ENCODE results near the gene PMFBP1. TPM values are rescaled to one million over a fixed set of nuclear protein-coding genes. Genes with fewer than 3 reads are reported as not detected.

The PMFBP1 gene
- total RNA-seq, 2 experiments from 2014 or later = 0.11 to 0.73 TPM

DNA sequence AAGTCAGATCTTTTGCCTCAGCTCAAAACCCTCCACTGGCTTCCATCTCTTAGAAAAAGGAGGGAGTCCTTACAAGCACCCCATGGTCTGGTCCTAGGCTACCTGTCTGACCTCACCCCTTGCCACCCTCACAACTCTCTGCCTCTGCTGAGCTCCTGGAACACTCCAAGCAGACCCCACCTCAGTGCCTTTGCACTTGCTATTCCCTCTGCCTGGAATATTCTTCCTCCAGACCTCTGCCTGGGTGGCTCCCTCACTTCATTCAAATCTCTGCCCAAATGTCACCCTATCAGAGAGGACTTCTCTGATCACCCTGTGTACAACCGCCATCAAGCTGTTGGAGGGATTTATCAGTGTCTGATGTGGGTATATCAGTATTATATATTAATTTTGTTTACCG, 37.4 kb downstream of the PMFBP1 start:
- CTCF ChIA-PET = no interaction called here
- POLR2A ChIA-PET = no interaction called here

DNA sequence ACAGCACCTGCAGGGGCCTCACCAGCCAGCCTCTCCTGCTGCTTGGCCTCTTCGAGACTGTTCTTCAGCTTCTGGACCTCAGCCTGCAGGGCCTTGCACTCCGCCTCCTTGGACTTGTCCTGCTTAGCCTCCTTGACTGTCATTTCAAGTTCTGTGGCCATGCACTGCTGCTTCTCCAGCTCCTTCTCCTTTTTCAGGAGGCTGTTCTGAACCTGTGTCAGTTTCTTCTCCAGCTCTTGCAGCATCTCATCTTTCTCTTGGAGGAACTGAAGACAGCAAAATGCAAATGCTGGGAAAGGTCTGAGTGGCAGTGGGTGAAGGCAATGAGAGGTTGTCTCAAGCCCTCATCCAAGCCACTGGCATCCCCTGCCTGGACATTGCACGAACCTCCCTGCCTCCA, 39.2 kb downstream of the PMFBP1 start:
- ChIA-PET POLR2A (no interaction called here), CTCF (no interaction called here)

- ChIA-PET POLR2A (no interaction called here), CTCF (no interaction called here)
Observed at GRCh38 chr16:72131036-72131435, 40.9 kb downstream of the PMFBP1 start.

- ChIA-PET CTCF (interaction anchor here (0.7 kb wide), 1 partner anchor 12 kb away, joined by 4 read pairs; no protein-coding TSS in a partner anchor), POLR2A (no interaction called here)
Observed at GRCh38 chr16:72129976-72130656, 41.8 kb downstream of the PMFBP1 start.

DNA sequence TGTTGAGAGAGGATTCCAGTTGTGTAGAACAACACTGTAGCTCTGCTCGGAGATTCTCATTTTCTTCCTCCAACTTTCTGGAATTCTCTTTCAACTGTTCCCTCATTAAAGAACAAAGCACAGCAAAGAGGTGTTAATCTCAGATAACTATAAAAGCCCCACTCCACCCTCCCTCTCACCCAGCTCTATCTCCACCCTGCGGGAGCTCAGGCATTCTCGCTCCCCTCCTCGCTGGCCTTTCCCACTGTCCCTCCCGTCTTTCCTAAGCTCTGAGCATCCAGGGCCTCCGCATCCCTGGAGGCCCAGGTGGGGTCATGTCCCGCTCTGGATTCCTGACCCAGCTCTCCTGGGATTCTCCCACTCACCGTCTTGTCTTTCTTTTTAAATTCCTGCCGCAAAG, 43.3 kb downstream of the PMFBP1 start:
- CTCF ChIA-PET = interaction anchor here (1.2 kb wide), 1 partner anchor 11 kb away, joined by 3 read pairs; no protein-coding TSS in a partner anchor
- POLR2A ChIA-PET = no interaction called here

DNA sequence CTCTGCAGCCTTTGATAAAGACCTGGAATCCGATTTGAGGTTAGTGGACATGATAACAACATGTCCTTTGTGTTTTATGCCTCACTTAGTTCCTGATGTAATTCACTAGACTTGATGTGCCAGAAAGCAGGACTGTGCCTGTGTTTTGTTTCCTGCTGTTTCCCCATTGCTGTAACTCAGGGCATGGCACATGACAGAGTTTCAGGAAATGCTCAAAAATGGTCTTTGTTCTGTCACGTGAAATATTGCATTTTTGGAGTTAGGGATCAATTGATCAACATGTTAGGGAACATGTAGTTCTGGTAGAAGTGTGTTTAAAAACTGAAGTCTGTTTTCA, 45.6 kb downstream of the PMFBP1 start:
- ChIA-PET CTCF (no interaction called here), POLR2A (no interaction called here)

DNA sequence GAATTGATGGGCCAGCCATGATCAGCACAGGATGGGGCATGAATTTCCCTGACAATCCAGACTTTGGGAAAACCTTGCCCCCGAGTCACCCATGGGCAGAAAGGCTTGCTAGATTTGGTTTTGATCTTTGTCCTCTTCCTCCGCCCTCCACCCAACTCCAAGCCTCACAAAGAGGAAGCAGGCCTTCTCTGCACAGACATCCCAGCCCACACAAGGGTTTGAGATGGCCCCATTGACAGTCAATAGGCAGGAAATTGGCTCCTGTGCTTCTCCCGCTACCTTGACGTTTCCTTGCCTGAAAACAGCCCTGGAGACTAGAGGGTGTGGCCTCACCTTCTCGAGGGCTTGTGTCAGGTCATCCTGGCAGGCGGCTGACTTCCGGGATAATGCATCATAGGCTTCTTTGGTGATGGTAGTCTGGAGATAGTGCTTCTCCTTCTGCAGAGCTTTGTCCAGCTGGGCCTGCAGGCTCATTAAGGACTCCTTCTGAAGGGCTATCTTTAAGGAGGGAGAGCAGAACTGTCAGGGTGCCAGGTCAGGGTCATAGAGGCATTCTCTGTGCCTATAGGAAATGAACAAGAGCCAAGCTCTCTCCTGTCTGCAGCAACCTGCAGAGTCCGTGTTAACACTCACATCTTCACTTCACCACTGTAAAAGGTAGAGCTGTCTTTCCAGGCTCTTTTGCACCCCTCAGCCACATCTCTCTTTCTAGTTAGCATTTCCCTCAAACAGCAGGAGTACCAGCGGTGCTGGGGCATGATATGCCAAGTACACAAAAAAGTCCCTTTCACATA, 46.1 kb downstream of the PMFBP1 start:
- CTCF ChIA-PET = interaction anchor here (1.6 kb wide), 1 partner anchor 31 kb away, joined by 4 read pairs; no protein-coding TSS in a partner anchor
- POLR2A ChIA-PET = no interaction called here

GRCh38 chr16:72124761-72125634, 47.0 kb downstream of the PMFBP1 start:
- ChIA-PET POLR2A (no interaction called here), CTCF (interaction anchor here (0.7 to 1.6 kb wide), 5 partner anchors 13 to 658 kb away, joined by 3 to 4 read pairs (median 3); no protein-coding TSS in a partner anchor)

DNA sequence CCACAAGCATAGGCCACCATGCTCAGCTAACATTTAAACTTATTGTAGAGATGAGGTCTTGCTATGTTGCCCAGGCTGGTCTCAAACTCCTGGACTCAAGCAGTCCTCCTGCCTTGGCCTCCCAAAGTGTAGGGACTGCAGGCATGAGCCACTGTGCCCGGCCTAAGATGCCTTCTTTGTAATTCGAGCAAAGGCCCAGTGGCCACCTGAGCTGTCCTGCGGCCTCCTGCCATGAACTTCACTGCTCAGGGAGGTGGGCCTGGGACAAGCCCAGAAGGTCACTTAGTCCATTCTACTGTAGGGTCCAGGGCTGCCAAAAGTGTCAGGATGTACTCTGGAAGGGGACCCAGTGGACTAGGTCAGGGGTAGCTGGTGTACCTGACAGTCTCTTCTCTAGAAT, 47.8 kb downstream of the PMFBP1 start:
- ChIA-PET POLR2A (no interaction called here), CTCF (interaction anchor here (0.7 to 1.6 kb wide), 5 partner anchors 12 to 659 kb away, joined by 3 to 4 read pairs (median 3); no protein-coding TSS in a partner anchor)

DNA sequence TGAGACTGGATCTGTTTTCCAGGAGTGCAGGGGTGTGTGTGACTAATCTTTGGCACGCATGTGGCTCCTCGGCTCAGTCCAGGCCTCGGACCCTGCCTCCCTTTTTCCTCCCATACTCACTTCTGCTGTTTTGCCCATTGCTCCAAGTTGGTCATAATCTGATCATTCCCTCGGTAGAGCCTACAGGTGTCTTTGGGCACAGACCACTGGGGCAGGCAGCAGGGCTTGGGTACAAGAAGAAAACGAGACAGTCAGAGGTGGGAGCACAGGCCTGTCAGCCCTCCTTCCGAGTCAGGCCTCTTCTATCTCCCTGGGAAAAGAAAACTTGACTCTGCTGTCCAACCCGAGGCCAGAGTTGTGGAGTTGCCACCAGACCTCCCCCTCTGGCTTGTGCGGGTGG, 48.5 kb downstream of the PMFBP1 start:
- ChIA-PET CTCF (interaction anchor here (1.4 kb wide), 1 partner anchor 57 kb away, joined by 4 read pairs; no protein-coding TSS in a partner anchor), POLR2A (no interaction called here)

DNA sequence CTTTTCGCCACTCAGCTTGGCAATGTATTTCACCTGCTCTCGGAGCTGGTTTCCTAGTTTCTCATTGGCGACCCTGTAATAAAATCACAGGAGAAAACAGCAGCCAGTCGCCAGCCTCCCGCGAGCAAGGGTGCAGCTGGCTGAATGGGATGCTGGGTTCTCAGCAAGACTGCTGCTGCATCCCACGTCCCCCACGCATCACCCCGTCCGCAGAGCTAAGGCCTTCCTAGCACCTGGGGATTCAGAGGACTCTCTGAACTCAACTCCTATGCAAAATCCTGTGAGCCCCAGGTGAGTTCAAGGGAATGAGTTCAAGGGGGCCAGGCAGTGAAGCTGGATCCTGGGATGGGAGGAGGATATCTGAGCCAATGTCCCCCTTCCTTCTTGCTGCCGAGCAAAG, 49.0 kb downstream of the PMFBP1 start:
- ChIA-PET CTCF (no interaction called here), POLR2A (no interaction called here)

DNA sequence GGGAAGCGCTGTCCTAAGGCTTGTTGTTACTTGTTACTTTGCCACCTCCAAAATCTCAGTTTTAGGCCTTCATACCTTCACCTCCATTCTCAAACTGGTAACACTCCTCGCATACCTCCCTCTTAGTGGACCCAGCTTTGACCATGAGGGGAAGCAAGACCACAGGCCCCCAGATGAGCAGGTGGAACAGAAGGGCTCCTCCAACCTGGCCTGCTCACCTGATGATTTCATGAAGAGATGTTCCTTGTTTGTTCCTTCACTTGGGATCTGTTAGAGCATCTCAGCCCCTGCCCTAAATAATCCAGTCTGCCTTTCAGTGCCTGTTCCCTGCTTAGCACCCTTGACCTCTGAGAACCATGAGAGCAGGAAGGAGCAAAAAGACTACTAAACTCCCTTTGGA, 49.6 kb downstream of the PMFBP1 start:
- CTCF ChIA-PET = no interaction called here
- POLR2A ChIA-PET = no interaction called here

GRCh38 chr16:72120026-72120425, 51.9 kb downstream of the PMFBP1 start:
- ChIA-PET POLR2A (no interaction called here), CTCF (no interaction called here)

GRCh38 chr16:72113616-72113945, 58.4 kb downstream of the PMFBP1 start:
- ChIA-PET POLR2A (no interaction called here), CTCF (no interaction called here)

DNA sequence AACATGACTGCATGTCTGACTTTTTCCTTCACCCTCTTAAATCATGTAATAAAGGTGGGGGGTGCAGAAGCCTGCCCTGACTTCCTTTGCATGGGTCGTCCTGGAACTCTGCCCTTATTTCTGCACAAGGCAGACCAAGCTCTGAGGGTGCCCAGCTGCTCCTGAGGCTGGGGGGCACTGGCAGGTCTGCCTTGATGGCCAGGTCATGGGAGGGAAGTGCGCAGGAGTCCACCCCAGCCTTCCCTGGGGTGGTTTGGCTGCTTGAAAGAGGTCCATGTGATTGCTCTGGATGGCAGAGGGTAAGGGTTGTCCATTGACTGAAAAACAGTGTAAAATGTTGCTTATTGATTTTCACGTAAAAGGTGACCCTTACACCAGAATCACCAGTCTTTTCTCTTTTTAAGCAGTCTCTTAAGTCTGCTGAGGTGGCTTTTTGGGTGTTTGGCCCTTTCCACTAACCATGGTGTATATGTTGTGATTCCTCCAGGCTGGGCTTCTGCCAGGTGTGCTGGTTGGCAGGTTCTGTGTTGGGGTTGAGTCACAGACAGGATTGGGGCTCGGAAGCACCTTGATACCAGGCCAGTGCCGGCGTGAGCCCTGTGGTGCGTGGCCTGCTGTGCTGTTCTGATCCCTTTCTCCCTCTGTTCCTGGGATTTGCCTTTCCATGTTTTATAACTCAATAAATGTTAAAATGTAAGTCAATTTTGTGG, 58.9 kb downstream of the PMFBP1 start:
- POLR2A ChIA-PET = no interaction called here
- CTCF ChIA-PET = no interaction called here

DNA sequence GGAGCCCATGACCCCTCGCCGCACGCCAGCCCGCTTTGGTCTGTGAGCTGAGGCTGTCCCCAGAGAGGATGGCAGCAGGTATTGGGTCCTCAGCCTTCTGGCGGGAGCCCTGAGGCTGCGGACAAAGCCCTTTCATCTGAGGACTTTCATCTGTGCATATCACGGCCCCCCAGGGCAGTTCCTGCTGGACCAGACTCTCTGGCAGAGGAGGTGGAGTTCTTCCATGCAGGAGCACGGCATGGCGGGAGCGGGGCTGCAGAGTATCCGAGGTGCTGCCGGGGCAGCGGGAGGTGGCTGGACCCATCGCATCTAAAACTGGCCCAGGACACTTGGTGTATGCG, 59.5 kb downstream of the PMFBP1 start:
- ChIA-PET CTCF (no interaction called here), POLR2A (no interaction called here)

DNA sequence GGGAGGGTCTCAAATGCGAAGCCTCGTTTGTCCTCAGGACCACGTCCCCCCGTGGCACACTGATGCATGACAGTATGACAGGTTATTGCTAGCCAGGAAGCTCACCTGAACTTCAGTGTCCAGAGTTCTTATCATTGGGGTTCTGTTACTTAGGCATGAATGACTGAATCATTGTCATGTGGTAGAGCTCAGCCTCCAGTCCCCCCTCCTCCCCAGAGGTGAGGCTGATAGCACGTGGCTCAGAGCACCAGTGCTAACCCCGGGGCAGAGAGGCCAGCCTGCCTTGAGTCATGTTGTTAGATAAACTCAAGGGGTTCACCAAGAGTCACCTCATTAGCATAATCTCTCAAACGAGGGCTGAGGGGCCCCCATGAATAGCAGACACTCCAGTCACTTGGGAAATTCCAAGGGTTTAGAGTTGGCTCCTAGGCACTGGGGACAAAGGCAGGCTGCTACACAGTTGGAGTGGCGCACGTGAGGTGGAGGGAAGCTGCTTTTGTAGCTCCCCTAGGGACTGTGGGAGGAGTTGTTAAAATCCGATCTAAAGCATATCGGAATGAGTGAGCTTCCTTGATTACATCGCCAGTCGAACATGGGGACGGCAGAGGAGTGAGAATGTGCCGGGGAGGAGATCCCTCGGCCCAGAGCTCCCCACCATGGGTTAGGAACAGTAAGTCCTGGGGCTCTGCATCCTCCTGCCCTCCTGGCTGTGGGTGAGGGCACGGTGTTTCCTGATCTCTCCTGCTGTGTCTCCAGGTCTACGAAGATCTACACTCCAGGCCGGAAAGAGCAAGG, 60.1 kb downstream of the PMFBP1 start:
- CTCF ChIA-PET = interaction anchor here (0.6 kb wide), 1 partner anchor 13 kb away, joined by 3 read pairs; no protein-coding TSS in a partner anchor
- POLR2A ChIA-PET = no interaction called here

GRCh38 chr16:72110662-72111615, 61.0 kb downstream of the PMFBP1 start:
- ChIA-PET CTCF (no interaction called here), POLR2A (no interaction called here)

All from activated CD8-positive, alpha-beta memory T cell treated with anti-CD3 and anti-CD28 coated beads for 36 hours (primary cell).